ENCODE data around the gene PLEKHM2.
"Not testable (repeated sequence)": the region's sequence is repeated elsewhere in the genome, so short reads cannot be mapped to it uniquely, and the experiment has no call there.

Gene PLEKHM2

DNA sequence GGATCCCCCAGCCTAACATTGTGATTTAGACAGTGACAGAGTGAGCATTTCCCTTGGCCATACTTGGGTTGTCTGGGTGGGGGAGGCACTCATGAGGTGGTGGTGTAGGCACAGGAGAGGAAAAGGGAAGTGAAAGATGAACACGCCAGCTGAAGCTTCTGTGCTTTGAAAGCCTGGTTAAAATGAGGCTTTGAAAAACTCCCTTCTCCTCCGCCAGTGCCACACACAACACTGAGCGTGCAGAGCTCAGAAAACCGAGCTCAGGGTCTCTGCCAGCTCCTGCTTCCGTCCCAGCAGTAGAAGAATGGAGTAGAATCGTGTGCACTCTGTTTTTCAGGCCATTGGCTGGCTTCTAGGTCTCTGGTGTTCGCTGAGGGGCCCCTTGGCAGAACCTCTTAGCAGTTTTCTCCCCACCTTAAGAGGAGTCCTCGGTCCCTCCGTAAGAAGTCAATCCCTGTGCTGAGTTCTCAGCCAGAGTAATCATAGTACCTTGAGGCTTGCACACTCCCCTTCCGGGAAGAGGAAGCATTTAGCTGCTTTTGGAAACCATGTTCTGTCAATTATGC lies 12.9 kb downstream of the PLEKHM2 start:
- H3K4me1 ChIP-seq (ENCODE audit: insufficient read depth, low read length) = no peaks in the 10 kb centered on the region
- peaks cover 3% of the 10 kb centered on the region for H3K36me3 ChIP-seq (ENCODE audit: insufficient read depth, low read length)
- no peak overlapping the region for H3K4me3 ChIP-seq (ENCODE audit: low read length)
- no peak overlapping the region for H2AFZ ChIP-seq (ENCODE audit: low read depth, low read length)
- no peaks in the 10 kb centered on the region for H3K9me3 ChIP-seq (ENCODE audit: low read length)
- no peaks in the 10 kb centered on the region for H3K27me3 ChIP-seq (ENCODE audit: insufficient read depth, low read length)

DNA sequence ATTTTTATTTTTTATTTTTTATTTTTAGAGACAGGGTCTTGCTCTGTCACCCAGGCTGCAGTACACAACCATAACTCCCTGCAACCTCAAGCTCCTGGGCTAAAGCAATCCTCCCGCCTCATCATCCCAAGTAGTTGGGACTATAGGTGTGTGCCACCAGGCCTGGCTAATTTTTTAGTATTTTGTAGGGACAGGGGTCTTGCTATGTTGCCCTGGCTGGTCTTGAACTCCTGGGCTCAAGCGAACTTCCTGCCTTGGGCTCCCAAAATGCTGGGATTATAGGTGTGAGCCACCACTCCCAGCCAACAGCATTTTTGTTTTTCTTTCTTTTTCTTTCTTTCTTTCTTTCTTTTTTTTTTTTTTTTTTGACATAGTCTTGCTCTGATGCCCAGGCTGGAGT lies 14.1 kb downstream of the PLEKHM2 start:
- H3K27me3 ChIP-seq (ENCODE audit: insufficient read depth, low read length) = no peaks in the 10 kb centered on the region
- H2AFZ ChIP-seq (ENCODE audit: low read depth, low read length) = no peak overlapping the region
- no peak overlapping the region for H3K4me3 ChIP-seq (ENCODE audit: low read length)
- H3K4me1 ChIP-seq (ENCODE audit: insufficient read depth, low read length) = peaks cover 1% of the 10 kb centered on the region
- peaks cover 3% of the 10 kb centered on the region for H3K36me3 ChIP-seq (ENCODE audit: insufficient read depth, low read length)
- no peaks in the 10 kb centered on the region for H3K9me3 ChIP-seq (ENCODE audit: low read length)

DNA sequence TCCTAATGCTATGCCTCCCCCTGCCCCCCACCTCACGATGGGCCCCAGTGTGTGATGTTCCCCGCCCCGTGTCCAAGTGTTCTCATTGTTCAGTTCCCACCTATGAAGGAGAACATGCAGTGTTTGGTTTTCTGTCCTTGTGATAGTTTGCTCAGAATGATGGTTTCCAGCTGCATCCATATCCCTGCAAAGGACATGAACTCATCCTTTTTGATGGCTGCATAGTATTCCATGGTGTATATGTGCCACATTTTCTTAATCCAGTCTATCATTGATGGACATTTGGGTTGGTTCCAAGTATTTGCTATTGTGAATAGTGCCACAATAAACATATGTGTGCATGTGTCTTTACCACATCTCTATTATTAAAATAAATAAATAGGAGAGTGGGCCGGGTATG lies 15.2 kb downstream of the PLEKHM2 start:
- not testable (repeated sequence) for H2AFZ ChIP-seq (ENCODE audit: low read depth, low read length); H3K4me1 ChIP-seq (ENCODE audit: insufficient read depth, low read length); H3K9me3 ChIP-seq (ENCODE audit: low read length); H3K4me3 ChIP-seq (ENCODE audit: low read length); H3K27me3 ChIP-seq (ENCODE audit: insufficient read depth, low read length); H3K36me3 ChIP-seq (ENCODE audit: insufficient read depth, low read length)

DNA sequence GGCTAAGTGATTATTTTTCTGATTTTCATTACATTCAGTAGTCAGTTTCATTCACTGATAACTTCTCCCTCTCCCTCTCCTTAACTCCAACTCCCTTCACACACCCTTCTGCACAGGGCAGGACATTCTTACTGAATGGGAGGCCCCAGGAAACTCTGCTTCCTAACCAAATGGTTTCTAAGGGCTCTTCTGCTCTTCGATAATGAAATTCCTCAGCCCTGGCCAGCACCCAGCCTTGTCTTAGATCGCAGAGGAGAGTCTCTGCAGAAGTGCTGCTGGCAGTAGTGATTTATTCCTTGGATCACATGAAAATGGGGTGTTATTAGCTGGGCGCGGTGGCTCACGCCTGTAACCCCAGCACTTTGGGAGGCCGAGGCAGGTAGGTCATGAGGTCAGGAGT lies 16.4 kb downstream of the PLEKHM2 start:
- Histone ChIP-seq H3K4me3 (ENCODE audit: low read length) (no peak overlapping the region), H3K4me1 (ENCODE audit: insufficient read depth, low read length) (peaks cover 7% of the 10 kb centered on the region), H3K9me3 (ENCODE audit: low read length) (no peaks in the 10 kb centered on the region), H3K36me3 (ENCODE audit: insufficient read depth, low read length) (peaks cover 11% of the 10 kb centered on the region), H3K27me3 (ENCODE audit: insufficient read depth, low read length) (no peaks in the 10 kb centered on the region), H2AFZ (ENCODE audit: low read depth, low read length) (no peak overlapping the region)

DNA sequence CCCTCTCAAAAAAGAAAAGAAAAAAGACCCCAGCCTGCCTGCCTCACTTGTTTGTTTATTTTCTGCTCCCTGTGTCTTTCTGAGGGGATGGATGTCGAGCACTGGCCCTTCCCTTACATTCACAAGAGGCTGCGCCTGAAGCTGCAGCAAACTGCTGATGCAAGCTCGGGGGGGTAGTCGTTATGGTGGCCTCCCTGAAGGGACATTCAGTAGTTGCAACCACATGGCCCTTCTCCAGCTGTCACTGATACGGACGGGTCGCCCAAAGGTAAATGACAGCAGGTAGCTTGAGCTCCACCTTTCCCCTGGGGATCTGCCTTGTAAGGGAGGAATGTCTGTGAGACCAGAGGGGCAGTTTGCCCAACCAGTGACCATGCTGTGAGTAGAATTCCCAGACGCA lies 17.7 kb downstream of the PLEKHM2 start:
- H3K27me3 ChIP-seq (ENCODE audit: insufficient read depth, low read length) = no peaks in the 10 kb centered on the region
- peaks cover 11% of the 10 kb centered on the region for H3K36me3 ChIP-seq (ENCODE audit: insufficient read depth, low read length)
- no peak overlapping the region for H2AFZ ChIP-seq (ENCODE audit: low read depth, low read length)
- H3K4me3 ChIP-seq (ENCODE audit: low read length) = no peak overlapping the region
- H3K9me3 ChIP-seq (ENCODE audit: low read length) = no peaks in the 10 kb centered on the region
- H3K4me1 ChIP-seq (ENCODE audit: insufficient read depth, low read length) = peaks cover 7% of the 10 kb centered on the region

DNA sequence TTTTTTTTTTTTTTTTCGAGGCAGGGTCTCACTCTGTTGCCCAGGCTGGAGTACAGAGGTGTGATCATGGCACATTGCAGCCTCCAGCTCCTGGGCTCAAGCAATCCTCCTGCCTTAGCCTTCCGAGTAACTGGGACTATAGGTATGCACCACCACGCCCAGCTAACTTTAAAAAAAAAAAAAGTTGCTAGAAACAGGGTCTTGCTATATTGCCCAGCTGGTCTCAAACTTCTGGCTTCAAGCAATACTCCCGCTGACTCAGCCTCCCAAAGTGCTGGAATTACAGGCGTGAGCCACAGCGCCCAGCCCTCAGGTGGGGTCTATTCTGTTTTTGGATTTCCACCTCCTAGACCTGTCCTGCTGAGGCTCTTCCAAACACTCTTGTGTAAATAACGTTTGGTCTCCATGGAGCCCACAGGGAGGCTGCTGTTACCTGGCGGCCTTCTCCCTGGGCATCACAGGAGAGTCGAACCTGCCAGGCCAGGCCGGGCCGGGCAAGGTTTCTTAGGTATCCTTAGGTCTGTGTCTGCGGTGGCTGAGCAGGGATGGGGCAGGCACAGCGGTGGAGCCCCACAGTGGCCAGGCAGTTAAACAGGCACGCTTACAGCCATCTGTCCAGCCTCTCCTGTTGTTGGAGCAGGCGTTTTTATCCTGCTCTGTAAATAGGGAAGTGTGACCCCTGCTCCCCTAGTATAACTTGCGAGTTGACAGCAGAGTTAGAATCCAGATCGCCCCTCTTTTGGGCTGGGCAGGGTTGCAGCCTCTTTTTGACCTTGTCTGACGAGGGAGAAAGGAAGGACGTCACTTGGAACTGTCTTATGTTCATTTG lies 18.8 kb downstream of the PLEKHM2 start:
- peaks cover 7% of the 10 kb centered on the region for H3K4me1 ChIP-seq (ENCODE audit: insufficient read depth, low read length)
- peaks cover 11% of the 10 kb centered on the region for H3K36me3 ChIP-seq (ENCODE audit: insufficient read depth, low read length)
- H2AFZ ChIP-seq (ENCODE audit: low read depth, low read length) = no peak overlapping the region
- no peak overlapping the region for H3K4me3 ChIP-seq (ENCODE audit: low read length)
- H3K27me3 ChIP-seq (ENCODE audit: insufficient read depth, low read length) = no peaks in the 10 kb centered on the region
- H3K9me3 ChIP-seq (ENCODE audit: low read length) = no peaks in the 10 kb centered on the region

DNA sequence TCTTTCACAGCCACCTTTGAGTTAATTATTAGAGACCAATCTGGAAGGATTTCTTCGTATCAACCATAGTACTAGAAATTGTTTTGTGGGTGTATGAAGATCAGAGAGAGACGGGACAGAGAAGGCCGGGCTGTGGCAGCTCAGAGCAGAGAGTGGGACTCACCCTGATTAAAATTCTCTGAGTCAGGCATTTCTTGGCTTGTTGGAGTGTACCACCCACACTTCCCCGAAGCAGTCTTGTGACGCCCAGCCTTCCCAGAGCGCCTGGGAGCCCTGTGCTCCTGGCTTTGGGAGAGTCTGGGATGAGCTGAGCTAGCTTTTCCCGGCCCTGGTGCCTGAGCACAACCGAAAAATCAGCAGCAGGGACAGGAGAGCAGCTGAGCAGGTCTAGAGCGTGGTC lies 19.4 kb downstream of the PLEKHM2 start:
- H3K27me3 ChIP-seq (ENCODE audit: insufficient read depth, low read length) = no peaks in the 10 kb centered on the region
- no peaks in the 10 kb centered on the region for H3K9me3 ChIP-seq (ENCODE audit: low read length)
- H2AFZ ChIP-seq (ENCODE audit: low read depth, low read length) = no peak overlapping the region
- H3K4me3 ChIP-seq (ENCODE audit: low read length) = no peak overlapping the region
- H3K4me1 ChIP-seq (ENCODE audit: insufficient read depth, low read length) = peaks cover 7% of the 10 kb centered on the region
- H3K36me3 ChIP-seq (ENCODE audit: insufficient read depth, low read length) = peaks cover 11% of the 10 kb centered on the region

DNA sequence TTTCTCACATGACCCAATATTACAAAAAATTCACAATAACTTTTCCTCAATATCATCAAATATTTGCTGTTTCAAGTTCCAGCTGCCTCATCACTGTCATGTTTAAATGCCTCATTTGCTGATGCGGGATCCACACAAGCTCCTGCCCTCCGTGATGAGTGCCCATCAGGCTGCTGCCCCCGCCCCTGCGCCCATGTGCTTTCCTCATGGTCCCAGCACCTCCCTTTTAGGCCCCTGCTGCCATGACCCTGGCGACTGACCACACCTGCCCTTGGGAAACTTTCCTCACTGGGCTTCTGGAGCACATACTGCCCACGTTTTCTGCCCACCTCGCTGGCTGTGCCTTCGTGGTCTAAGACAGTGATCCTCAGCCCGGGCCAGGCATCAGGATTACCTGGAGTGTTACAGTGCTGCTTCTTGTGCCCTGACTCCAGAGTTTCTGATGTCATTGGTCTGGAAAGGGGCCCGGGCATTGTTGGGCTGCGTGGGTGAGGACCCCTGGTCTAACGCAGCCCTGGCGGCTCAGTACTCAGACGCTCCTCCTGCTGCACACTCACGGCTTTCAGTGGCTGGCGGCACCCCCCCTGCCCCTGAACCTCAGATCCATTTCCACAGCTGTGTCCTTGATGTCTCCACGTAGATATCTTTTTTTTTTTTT lies 20.5 kb downstream of the PLEKHM2 start:
- Histone ChIP-seq H3K36me3 (ENCODE audit: insufficient read depth, low read length) (peaks cover 11% of the 10 kb centered on the region), H3K4me1 (ENCODE audit: insufficient read depth, low read length) (peaks cover 7% of the 10 kb centered on the region), H3K9me3 (ENCODE audit: low read length) (no peaks in the 10 kb centered on the region), H3K4me3 (ENCODE audit: low read length) (no peak overlapping the region), H2AFZ (ENCODE audit: low read depth, low read length) (no peak overlapping the region), H3K27me3 (ENCODE audit: insufficient read depth, low read length) (no peaks in the 10 kb centered on the region)

DNA sequence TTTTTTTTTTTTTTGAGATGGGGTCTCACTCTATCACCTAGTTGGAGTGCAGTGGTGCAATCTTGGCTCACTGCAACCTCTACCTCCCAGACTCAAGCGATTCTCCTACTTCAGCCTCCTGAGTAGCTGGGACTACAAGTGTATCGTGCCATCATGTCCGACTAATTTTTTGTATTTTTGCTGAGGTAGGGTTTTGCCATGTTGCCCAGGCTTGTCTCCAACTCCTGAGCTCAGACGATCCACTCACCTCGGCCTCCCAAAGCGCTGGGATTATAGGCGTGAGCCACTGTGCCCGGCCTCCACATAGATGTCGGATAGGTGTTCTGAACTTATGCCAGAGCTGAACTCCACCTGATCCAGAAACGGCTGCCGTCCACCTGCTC lies 21.1 kb downstream of the PLEKHM2 start:
- H2AFZ ChIP-seq (ENCODE audit: low read depth, low read length) = no peak overlapping the region
- H3K4me1 ChIP-seq (ENCODE audit: insufficient read depth, low read length) = peaks cover 7% of the 10 kb centered on the region

DNA sequence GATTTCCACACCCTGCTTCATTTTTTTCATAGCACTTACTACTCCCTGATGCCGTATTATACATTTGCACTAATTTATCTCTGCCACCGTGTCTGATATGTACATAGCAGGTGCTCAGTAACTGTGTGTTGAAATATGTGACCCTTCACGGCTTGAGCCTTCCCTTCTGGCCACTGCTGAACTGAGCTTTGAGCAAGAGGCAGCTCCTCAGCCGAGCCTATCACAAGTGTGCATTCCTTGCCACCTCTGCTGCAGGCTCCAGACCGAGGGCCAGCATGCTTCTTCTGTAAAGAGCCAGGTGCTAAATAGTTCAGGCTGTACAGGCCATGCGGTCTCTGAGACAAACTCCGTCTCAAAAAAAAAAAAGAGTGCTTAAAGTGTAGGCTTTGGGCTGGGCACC lies 22.6 kb downstream of the PLEKHM2 start:
- no peak overlapping the region for H3K4me3 ChIP-seq (ENCODE audit: low read length)
- no peaks in the 10 kb centered on the region for H3K9me3 ChIP-seq (ENCODE audit: low read length)
- peaks cover 7% of the 10 kb centered on the region for H3K4me1 ChIP-seq (ENCODE audit: insufficient read depth, low read length)
- peaks cover 11% of the 10 kb centered on the region for H3K36me3 ChIP-seq (ENCODE audit: insufficient read depth, low read length)
- no peak overlapping the region for H2AFZ ChIP-seq (ENCODE audit: low read depth, low read length)
- no peaks in the 10 kb centered on the region for H3K27me3 ChIP-seq (ENCODE audit: insufficient read depth, low read length)

More for the DNA sequence above, 21.1 kb downstream of the PLEKHM2 start:
- Histone ChIP-seq H3K9me3 (ENCODE audit: low read length) (no peaks in the 10 kb centered on the region), H3K4me3 (ENCODE audit: low read length) (no peak overlapping the region), H3K27me3 (ENCODE audit: insufficient read depth, low read length) (no peaks in the 10 kb centered on the region), H3K36me3 (ENCODE audit: insufficient read depth, low read length) (peaks cover 11% of the 10 kb centered on the region)

DNA sequence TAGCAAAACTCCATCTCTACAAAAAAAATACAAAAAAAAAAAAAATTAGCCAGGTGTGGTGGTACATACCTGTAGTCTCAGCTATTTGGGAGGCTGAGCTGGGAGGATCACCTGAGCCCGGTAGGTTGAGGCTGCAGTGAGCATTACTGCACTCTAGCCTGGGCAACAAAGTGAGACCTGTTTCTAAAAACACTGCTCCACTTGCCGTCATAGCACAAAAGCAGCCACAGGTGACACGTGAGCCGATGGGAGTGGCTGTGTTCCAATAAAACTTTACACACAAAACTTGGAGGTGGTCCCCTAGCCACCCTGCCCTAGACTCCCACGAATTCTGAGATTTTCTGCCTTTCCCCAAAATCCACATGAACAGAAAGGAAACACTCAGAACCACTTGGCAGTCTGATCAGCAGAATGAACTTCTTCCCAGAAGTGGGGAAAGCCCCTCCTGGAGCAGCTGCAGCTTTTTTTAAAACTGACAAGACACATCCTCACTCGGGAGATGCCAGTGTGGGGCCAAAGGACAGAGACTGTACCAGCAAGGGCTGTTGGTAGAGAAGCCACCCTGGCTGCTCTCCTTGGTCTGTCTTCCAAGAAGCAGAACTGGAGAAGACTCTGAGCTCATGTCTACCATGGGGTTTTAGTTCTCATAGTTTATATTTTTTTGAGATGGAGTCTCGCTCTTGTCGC lies 23.3 kb downstream of the PLEKHM2 start:
- no peak overlapping the region for H3K4me3 ChIP-seq (ENCODE audit: low read length)
- H3K9me3 ChIP-seq (ENCODE audit: low read length) = no peaks in the 10 kb centered on the region
- H3K36me3 ChIP-seq (ENCODE audit: insufficient read depth, low read length) = peaks cover 11% of the 10 kb centered on the region
- H3K4me1 ChIP-seq (ENCODE audit: insufficient read depth, low read length) = peaks cover 7% of the 10 kb centered on the region
- H2AFZ ChIP-seq (ENCODE audit: low read depth, low read length) = no peak overlapping the region
- no peaks in the 10 kb centered on the region for H3K27me3 ChIP-seq (ENCODE audit: insufficient read depth, low read length)

DNA sequence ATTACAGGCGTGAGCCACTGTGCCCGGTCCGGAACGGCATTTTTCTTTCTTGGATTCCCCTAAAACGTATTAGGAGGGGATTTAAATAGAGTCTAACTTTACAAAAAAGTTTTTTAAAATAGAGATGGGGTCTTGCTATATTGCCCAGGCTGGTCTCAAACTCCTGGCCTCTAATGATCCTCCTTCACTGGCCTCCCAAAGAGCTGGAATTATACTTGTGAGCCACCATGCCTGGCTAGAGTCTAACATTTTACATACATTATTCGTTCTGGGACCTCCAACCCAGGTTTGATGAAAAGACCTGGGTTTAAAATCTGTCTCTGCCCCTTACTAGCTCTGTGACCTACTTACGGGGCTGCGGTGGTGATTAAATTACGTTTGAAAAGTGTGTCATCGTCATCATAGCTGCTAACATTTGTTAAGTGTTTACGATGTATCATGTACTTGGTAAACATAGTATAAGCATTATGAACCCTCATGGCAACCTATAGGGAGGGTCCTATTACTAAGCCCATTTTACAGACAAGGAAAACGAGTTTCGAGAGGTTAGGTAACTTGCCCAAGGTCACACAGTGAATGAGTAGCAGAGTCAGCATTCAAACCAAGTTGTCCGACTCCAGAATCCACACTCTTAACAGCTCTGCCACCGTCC lies 24.5 kb downstream of the PLEKHM2 start:
- H3K36me3 ChIP-seq (ENCODE audit: insufficient read depth, low read length) = peaks cover 11% of the 10 kb centered on the region
- no peaks in the 10 kb centered on the region for H3K27me3 ChIP-seq (ENCODE audit: insufficient read depth, low read length)
- H3K9me3 ChIP-seq (ENCODE audit: low read length) = no peaks in the 10 kb centered on the region
- H3K4me1 ChIP-seq (ENCODE audit: insufficient read depth, low read length) = peaks cover 2% of the 10 kb centered on the region
- no peak overlapping the region for H3K4me3 ChIP-seq (ENCODE audit: low read length)
- no peak overlapping the region for H2AFZ ChIP-seq (ENCODE audit: low read depth, low read length)

DNA sequence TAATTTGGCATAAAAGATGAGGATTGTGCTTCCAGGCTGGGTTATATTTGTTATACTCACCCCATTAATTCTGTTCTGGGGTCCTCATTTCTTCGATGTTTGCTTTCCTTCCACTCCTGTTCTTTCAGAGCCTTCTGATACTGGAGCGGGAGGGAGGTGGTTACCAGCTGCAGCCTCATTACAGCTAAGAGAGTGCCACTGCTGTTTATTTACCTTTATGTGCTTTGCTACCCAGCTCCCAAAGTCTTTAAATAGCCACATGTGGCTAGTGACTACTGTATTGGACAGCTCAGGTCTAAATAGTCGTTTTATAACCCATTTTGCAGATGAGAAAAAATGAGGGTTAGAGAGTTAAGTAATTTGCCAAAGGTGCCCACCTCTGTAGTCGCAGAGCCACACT lies 25.1 kb downstream of the PLEKHM2 start:
- H3K4me3 ChIP-seq (ENCODE audit: low read length) = no peak overlapping the region
- H3K36me3 ChIP-seq (ENCODE audit: insufficient read depth, low read length) = peaks cover 11% of the 10 kb centered on the region
- no peaks in the 10 kb centered on the region for H3K4me1 ChIP-seq (ENCODE audit: insufficient read depth, low read length)

More for the DNA sequence above, 25.1 kb downstream of the PLEKHM2 start:
- H3K27me3 ChIP-seq (ENCODE audit: insufficient read depth, low read length) = no peaks in the 10 kb centered on the region
- no peak overlapping the region for H2AFZ ChIP-seq (ENCODE audit: low read depth, low read length)
- H3K9me3 ChIP-seq (ENCODE audit: low read length) = no peaks in the 10 kb centered on the region
